HCT116 (cell line): ENCODE results near the gene COL5A1. TPM values are rescaled to one million over a fixed set of nuclear protein-coding genes. Genes with fewer than 3 reads are reported as not detected.

Experiments used
- ATAC-seq: fragments of 200-7000 bp; cut with Tn5 transposase; 2 replicates; pipeline ENCODE4 v1.9.1; 2020; ENCODE audit warnings: mild to moderate bottlenecking, moderate library complexity
- BruUV-seq: library from RNA; stranded (reverse); fragments of 400-500 nt; replicated peaks from 2 replicates; lab custom pipeline; 2021; lab: Mats Ljungman, UMichigan
- CTCF ChIA-PET: fragments of 300-600 bp; sonication (Branson Sonifier 250); formaldehyde crosslinking; loops from one replicate; lab custom pipeline; 2021; ENCODE audit warnings: antibody characterized with exemption; lab: Charles Lee
- POLR2A ChIA-PET: fragments of 300-600, 350-600 bp; sonication (Branson Sonifier 250); formaldehyde crosslinking; loops from one replicate; lab custom pipeline; 2021; ENCODE audit warnings: antibody characterized with exemption; lab: Charles Lee
- RAD21 ChIA-PET, 2 experiments: fragments of 300-600 bp; sonication (Branson Sonifier 250); formaldehyde crosslinking; loops; one replicate each; lab custom pipeline; 2023; ENCODE audit warnings: low total read pairs in 2 of 2; ENCODE audit not compliant: uncharacterized antibody in 2 of 2, unreplicated experiment in 2 of 2, low non-redundant PET in 1 of 2; lab: Charles Lee
- DNase-seq: peaks from one replicate; pipeline ENCODE4 v3.0.0-alpha.2; 2010; ENCODE audit warnings: low read depth, low spot score
- H2AFZ ChIP-seq: fragments of 200-600 bp; shearing (Covaris generic), sonication (generic); 2 replicates; pipeline ENCODE4 v1.6.1; 2017; ENCODE audit warnings: low read depth, mixed run types, mixed read lengths, antibody characterized with exemption, low read length; ENCODE audit not compliant: poor library complexity, severe bottlenecking
- H3K27ac ChIP-seq: 2 replicates; pipeline ENCODE4 v1.5.1; 2012; ENCODE audit warnings: low read depth, low read length
- H3K27me3 ChIP-seq: fragments of 200-600 bp; sonication (generic); 2 replicates; pipeline ENCODE4 v1.6.1; 2016; ENCODE audit warnings: mixed run types, low read length, mixed read lengths; ENCODE audit not compliant: insufficient read depth
- H3K36me3 ChIP-seq, 2 experiments: fragments of 200-500 bp in 1 of 2; fragments of 200-600 bp in 1 of 2; sonication (Bioruptor generic) in 1 of 2; sonication (generic) in 1 of 2; 2 replicates each; pipeline versions ENCODE4 v1.5.1 to v1.6.1; 2014 to 2016; ENCODE audit warnings: low read length in 2 of 2, inconsistent platforms in 1 of 2, mixed read lengths in 1 of 2, mixed run types in 1 of 2; ENCODE audit not compliant: insufficient read depth in 2 of 2, control insufficient read depth in 1 of 2
- H3K4me1 ChIP-seq, 2 experiments: fragments of 200-600 bp in 1 of 2; sonication (generic) in 1 of 2; 2 replicates each; pipeline versions ENCODE4 v1.5.1 to v1.6.1; 2012 to 2017; ENCODE audit warnings: low read length in 2 of 2, inconsistent platforms in 1 of 2, mild to moderate bottlenecking in 1 of 2, mixed read lengths in 1 of 2, mixed run types in 1 of 2, moderate library complexity in 1 of 2; ENCODE audit not compliant: insufficient read depth in 2 of 2, control insufficient read depth in 1 of 2
- H3K4me2 ChIP-seq: fragments of 200-600 bp; sonication (generic); 2 replicates; pipeline ENCODE4 v1.6.1; 2017; ENCODE audit warnings: mixed run types, low read length, mixed read lengths
- H3K4me3 ChIP-seq, 2 experiments: fragments of 200-600 bp in 1 of 2; sonication (generic) in 1 of 2; replicated peaks in 1 of 2; 2 replicates each; pipeline ENCODE4 v1.5.1; 2011 to 2016; ENCODE audit warnings: low read length in 2 of 2, control low read depth in 1 of 2, low read depth in 1 of 2, mild to moderate bottlenecking in 1 of 2, mixed read lengths in 1 of 2, mixed run types in 1 of 2
- H3K79me2 ChIP-seq: fragments of 200-600 bp; sonication (generic); 2 replicates; pipeline ENCODE4 v1.6.1; 2017; ENCODE audit warnings: mild to moderate bottlenecking, mixed run types, low read length, moderate library complexity, mixed read lengths; ENCODE audit not compliant: insufficient read depth
- H3K9ac ChIP-seq: fragments of 200-600 bp; sonication (generic); 2 replicates; pipeline ENCODE4 v1.6.1; 2016; ENCODE audit warnings: low read length, mixed read lengths
- H3K9me2 ChIP-seq: fragments of 200-600 bp; sonication (generic), shearing (Covaris generic); 2 replicates; pipeline ENCODE4 v1.6.1; 2017; ENCODE audit warnings: mixed run types, mild to moderate bottlenecking, moderate library complexity; ENCODE audit not compliant: insufficient read depth
- H3K9me3 ChIP-seq, 2 experiments: fragments of 200-500 bp in 1 of 2; fragments of 200-600 bp in 1 of 2; sonication (Bioruptor generic) in 1 of 2; sonication (generic) in 1 of 2; 2 replicates each; pipeline ENCODE4 v1.6.1; 2014 to 2017; ENCODE audit warnings: low read length in 2 of 2, mixed read lengths in 2 of 2, inconsistent platforms in 1 of 2, low read depth in 1 of 2, mild to moderate bottlenecking in 1 of 2, mixed run types in 1 of 2, moderate library complexity in 1 of 2; ENCODE audit not compliant: control insufficient read depth in 1 of 2, insufficient read depth in 1 of 2
- H4K20me1 ChIP-seq: fragments of 200-600 bp; sonication (generic), shearing (Covaris generic); 2 replicates; pipeline ENCODE4 v1.6.1; 2017; ENCODE audit warnings: mixed run types, mild to moderate bottlenecking, moderate library complexity; ENCODE audit not compliant: insufficient read depth
- CEBPB ChIP-seq: IDR thresholded peaks from 2 replicates; pipeline ENCODE4 v1.6.1; 2012; ENCODE audit warnings: low read depth
- EGR1 ChIP-seq: IDR thresholded peaks from 2 replicates; pipeline ENCODE4 v1.6.1; 2012; ENCODE audit warnings: low read depth
- ELF1 ChIP-seq: IDR thresholded peaks from 2 replicates; pipeline ENCODE4 v1.6.1; 2012; ENCODE audit warnings: low read depth, borderline replicate concordance
- EZH2 ChIP-seq: fragments of 200-600 bp; sonication (generic); IDR thresholded peaks from 2 replicates; pipeline ENCODE4 v1.6.1; 2017; ENCODE audit warnings: antibody characterized with exemption, mixed run types
- EZH2phosphoT487 ChIP-seq: fragments of 200-600 bp; IDR thresholded peaks from 2 replicates; pipeline ENCODE4 v1.6.1; 2018; ENCODE audit warnings: antibody characterized with exemption, borderline replicate concordance
- JUND ChIP-seq: IDR thresholded peaks from 2 replicates; pipeline ENCODE4 v1.6.1; 2012
- SIN3A ChIP-seq: IDR thresholded peaks from 2 replicates; pipeline ENCODE4 v1.6.1; 2012; ENCODE audit warnings: low read depth
- SRF ChIP-seq: IDR thresholded peaks from 2 replicates; pipeline ENCODE4 v1.6.1; 2012; ENCODE audit warnings: low read depth
- TCF7L2 ChIP-seq: IDR thresholded peaks from 2 replicates; pipeline ENCODE4 v1.7.0; 2011; ENCODE audit warnings: borderline replicate concordance, inconsistent platforms; ENCODE audit not compliant: insufficient read depth, insufficient read length; ENCODE audit errors: extremely low read depth
- YY1 ChIP-seq: IDR thresholded peaks from 2 replicates; pipeline ENCODE4 v1.6.1; 2011; ENCODE audit warnings: low read length, low read depth, moderate library complexity, mild to moderate bottlenecking; ENCODE audit not compliant: insufficient replicate concordance; ENCODE audit errors: extremely low read depth
- ZFX ChIP-seq: fragments of 450-650 bp; IDR thresholded peaks from 2 replicates; pipeline ENCODE4 v1.6.1; 2017
- ZNF274 ChIP-seq: fragments of 200-500 bp; sonication (Bioruptor generic); IDR thresholded peaks from 2 replicates; pipeline ENCODE4 v1.6.1; 2014; ENCODE audit warnings: mild to moderate bottlenecking, low read depth, low read length, inconsistent platforms
- intact Hi-C: fragments of 100-400 bp; cut with micrococcal nuclease; formaldehyde crosslinking; loops from 2 replicates; pipeline ENCODE4 v1.10.0; 2022
- total RNA-seq: library from RNA; stranded (reverse); gene quantifications from one replicate; pipeline ENCODE4 v1.2.1, GENCODE V29; 2021; ENCODE audit not compliant: unreplicated experiment
- TF ChIP-seq, protein P1 (sequence below), 3 experiments: fragments of 200-600 bp in 1 of 3; sonication (generic) in 1 of 3; IDR thresholded peaks in 2 of 3; conservative IDR thresholded peaks in 1 of 3; 2 replicates each; pipeline ENCODE4 v1.5.1; 2012 to 2017; ENCODE audit warnings: low read depth in 2 of 3, low read length in 2 of 3, antibody characterized with exemption in 1 of 3, borderline replicate concordance in 1 of 3, control low read depth in 1 of 3, mild to moderate bottlenecking in 1 of 3, mixed read lengths in 1 of 3, mixed run types in 1 of 3, moderate library complexity in 1 of 3; ENCODE audit not compliant: insufficient read depth in 1 of 3
- TF ChIP-seq, protein P2 (sequence below): IDR thresholded peaks from 2 replicates; pipeline ENCODE4 v1.6.1; 2012
- TF ChIP-seq, protein P3 (sequence below): IDR thresholded peaks from 2 replicates; pipeline ENCODE4 v1.6.1; 2012

COL5A1 gene
- total RNA-seq, 1 experiment from 2014 or later: 0.30 TPM

DNA sequence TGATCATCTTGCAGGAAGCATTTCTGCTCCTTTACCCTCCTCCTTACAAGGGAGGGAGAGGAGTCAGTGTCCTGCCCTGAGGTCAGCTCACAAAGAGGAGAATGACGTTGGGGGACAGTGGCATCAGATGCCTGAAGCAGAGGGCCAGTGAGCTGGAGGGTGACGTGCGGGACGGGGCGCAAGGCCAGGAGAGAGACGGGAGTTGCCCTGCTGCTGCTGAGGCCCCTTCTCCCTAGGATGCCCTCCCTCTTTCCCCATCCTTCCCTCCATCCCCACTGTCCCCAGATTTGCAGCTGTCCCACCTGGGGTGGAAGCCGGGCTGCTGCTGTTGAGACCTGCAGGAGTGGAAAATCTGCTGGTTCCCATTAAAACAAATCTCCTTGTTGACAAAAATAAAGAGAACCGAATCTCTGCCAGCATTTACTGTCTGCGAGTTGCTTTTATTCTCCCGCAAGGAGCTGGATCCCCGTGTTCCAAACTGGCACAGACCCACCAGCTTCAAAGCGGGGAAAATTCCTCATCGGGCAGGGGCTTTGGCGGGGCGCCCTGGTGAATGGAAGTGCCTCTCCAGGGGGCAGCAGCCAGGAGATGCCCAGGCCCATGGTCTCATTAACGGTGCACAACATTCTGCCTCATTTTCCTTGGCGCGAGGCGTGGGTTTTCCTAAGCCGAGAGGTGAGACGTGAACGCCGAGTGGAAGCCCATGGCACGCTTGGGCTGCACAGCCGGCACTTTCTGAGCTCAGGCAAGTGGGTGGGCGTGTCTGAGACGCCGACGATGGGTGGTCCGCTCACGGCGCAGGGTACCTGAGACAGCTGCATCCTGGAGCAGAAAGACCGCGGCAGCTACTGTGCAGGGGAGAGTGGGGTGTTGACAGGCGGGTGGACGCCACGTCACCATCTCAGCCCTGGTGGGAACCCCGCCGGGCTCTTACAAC, 13.9 kb upstream of the COL5A1 start:
- Histone ChIP-seq H3K9ac (no peak overlapping the region), H3K4me3 (no peak overlapping the region), H3K27me3 (no peaks in the 10 kb centered on the region)

DNA sequence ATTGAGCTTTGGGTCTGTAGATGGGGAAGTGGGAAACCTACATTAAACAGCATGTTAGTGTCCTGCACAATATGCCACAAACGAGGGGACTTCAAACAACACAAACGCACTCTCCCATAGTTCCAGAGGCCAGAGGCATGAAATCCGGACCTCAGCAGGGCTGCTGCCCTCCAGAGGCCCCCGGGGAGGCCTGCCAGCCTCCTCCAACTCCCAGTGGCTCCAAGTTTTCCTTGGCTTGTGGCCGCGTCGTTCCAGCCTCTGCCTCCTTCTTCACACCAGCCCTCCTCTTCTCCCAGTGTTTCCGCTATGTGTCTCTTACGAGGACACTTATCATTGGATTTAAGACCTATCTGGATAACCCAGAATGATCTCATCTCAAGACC, 13.3 kb upstream of the COL5A1 start:
- Histone ChIP-seq H2AFZ (no peak overlapping the region), H3K4me3 (no peak overlapping the region), H3K4me1 (peaks cover 0 to 15% of the 10 kb centered on the region in 2 experiments; a peak in 2 of 4 replicates), H3K27me3 (no peaks in the 10 kb centered on the region), H3K27ac (no peak overlapping the region), H3K9ac (no peak overlapping the region), H3K9me2 (no peaks in the 10 kb centered on the region), H3K9me3 (no peaks in the 10 kb centered on the region), H3K36me3 (no peaks in the 10 kb centered on the region)
- ATAC-seq (no peak), DNase-seq (no peak)
- POLR2A ChIA-PET: no interaction called here
- RAD21 ChIA-PET: interaction anchor here in 1 of 2 experiments (0.6 kb wide), 1 partner anchor 69 kb away, joined by 3 read pairs; no protein-coding TSS in a partner anchor
- BruUV-seq: no TSS peak
- intact Hi-C loops: no loop called here
- TF ChIP-seq EZH2phosphoT487 (no peak), ZFX (no peak), CEBPB (no peak), EZH2 (no peak), SRF (no peak), ELF1 (no peak), SIN3A (no peak), YY1 (no peak), JUND (no peak), ZNF274 (no peak), TCF7L2 (no peak), EGR1 (no peak)
- TF ChIP-seq, protein P1, sequence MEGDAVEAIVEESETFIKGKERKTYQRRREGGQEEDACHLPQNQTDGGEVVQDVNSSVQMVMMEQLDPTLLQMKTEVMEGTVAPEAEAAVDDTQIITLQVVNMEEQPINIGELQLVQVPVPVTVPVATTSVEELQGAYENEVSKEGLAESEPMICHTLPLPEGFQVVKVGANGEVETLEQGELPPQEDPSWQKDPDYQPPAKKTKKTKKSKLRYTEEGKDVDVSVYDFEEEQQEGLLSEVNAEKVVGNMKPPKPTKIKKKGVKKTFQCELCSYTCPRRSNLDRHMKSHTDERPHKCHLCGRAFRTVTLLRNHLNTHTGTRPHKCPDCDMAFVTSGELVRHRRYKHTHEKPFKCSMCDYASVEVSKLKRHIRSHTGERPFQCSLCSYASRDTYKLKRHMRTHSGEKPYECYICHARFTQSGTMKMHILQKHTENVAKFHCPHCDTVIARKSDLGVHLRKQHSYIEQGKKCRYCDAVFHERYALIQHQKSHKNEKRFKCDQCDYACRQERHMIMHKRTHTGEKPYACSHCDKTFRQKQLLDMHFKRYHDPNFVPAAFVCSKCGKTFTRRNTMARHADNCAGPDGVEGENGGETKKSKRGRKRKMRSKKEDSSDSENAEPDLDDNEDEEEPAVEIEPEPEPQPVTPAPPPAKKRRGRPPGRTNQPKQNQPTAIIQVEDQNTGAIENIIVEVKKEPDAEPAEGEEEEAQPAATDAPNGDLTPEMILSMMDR (IDR thresholded peaks at IDR 0.05 in 2 of 3, conservative IDR thresholded peaks at IDR 0.05 in 1 of 3; ENCODE audit: borderline replicate concordance in 1 of 3, insufficient read depth in 1 of 3, low read depth in 2 of 3, low read length in 2 of 3): no peak
- TF ChIP-seq, protein P2, sequence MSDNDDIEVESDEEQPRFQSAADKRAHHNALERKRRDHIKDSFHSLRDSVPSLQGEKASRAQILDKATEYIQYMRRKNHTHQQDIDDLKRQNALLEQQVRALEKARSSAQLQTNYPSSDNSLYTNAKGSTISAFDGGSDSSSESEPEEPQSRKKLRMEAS: no peak
- TF ChIP-seq, protein P3, sequence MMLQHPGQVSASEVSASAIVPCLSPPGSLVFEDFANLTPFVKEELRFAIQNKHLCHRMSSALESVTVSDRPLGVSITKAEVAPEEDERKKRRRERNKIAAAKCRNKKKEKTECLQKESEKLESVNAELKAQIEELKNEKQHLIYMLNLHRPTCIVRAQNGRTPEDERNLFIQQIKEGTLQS: no peak
- TF ChIP-seq, all 23 proteins: peak for 0
- Histone ChIP-seq H3K4me2 (no peak overlapping the region), H3K79me2 (no peaks in the 10 kb centered on the region), H4K20me1 (no peaks in the 10 kb centered on the region)
- CTCF ChIA-PET: no interaction called here

More for the DNA sequence above, 13.9 kb upstream of the COL5A1 start:
- ATAC-seq (no peak), DNase-seq (no peak)
- intact Hi-C loops: no loop called here
- CTCF ChIA-PET: no interaction called here
- TF ChIP-seq YY1: no peak
- Histone ChIP-seq H3K9me2 (no peaks in the 10 kb centered on the region), H4K20me1 (no peaks in the 10 kb centered on the region), H3K79me2 (no peaks in the 10 kb centered on the region), H3K9me3 (no peaks in the 10 kb centered on the region), H3K4me2 (no peak overlapping the region), H3K4me1 (peaks cover 0 to 15% of the 10 kb centered on the region in 2 experiments; a peak in 2 of 4 replicates), H3K27ac (no peak overlapping the region), H2AFZ (no peak overlapping the region), H3K36me3 (no peaks in the 10 kb centered on the region)
- RAD21 ChIA-PET: interaction anchor here in 1 of 2 experiments (0.6 kb wide), 1 partner anchor 68 kb away, joined by 3 read pairs; no protein-coding TSS in a partner anchor
- POLR2A ChIA-PET: no interaction called here
- no TSS peak for BruUV-seq
